ENCODE measurements around the gene SERF2.

GRCh38 chr15:43795997-43796396, 3.9 kb downstream of the SERF2 start:
- TF ChIP-seq POLR2AphosphoS5 (IDR thresholded peaks at IDR 0.05; ENCODE audit: low read depth, low read length) (no peak; the same call in 1 of the 2 replicates), REST (IDR thresholded peaks at IDR 0.05; ENCODE audit: insufficient read depth in 1 of 2, low read depth in 2 of 2, low read length in 2 of 2) (no peak)
